CD4-positive, alpha-beta memory T cell (primary cell): ENCODE results near the gene ARL14EP. TPM values are rescaled to one million over a fixed set of nuclear protein-coding genes. Genes with fewer than 3 reads are reported as not detected.
A peak's percentile ranks its signal among the peaks of the same experiment; 100 is the strongest.

Source experiments
- CTCF ChIA-PET: fragments of 350-600 bp; sonication (Branson Sonifier 250); formaldehyde crosslinking; loops from one replicate; lab custom pipeline; 2021; ENCODE audit warnings: inconsistent platforms; ENCODE audit not compliant: partially characterized antibody; lab: Charles Lee
- POLR2A ChIA-PET: fragments of 350-600 bp; sonication (Branson Sonifier 250); formaldehyde crosslinking; loops from one replicate; lab custom pipeline; 2021; ENCODE audit not compliant: partially characterized antibody; lab: Charles Lee
- DNase-seq, 5 donors: peaks; one replicate each; pipeline versions ENCODE4 v3.0.0 to v3.0.0-alpha.2; 2020 to 2022; ENCODE audit warnings: mixed read lengths in 1 of 5
- H3K27ac ChIP-seq: one replicate; pipeline ENCODE4 v1.7.0; 2013; ENCODE audit warnings: low read depth, low read length
- H3K27me3 ChIP-seq: 2 replicates; pipeline ENCODE4 v1.7.0; 2013; ENCODE audit warnings: mild to moderate bottlenecking, low read length, moderate library complexity; ENCODE audit not compliant: insufficient read depth
- H3K36me3 ChIP-seq: 2 replicates; pipeline ENCODE4 v1.7.0; 2013; ENCODE audit warnings: mild to moderate bottlenecking, low read length, moderate library complexity; ENCODE audit not compliant: insufficient read depth
- H3K4me1 ChIP-seq: 2 replicates; pipeline ENCODE4 v1.7.0; 2013; ENCODE audit warnings: mild to moderate bottlenecking, low read length, moderate library complexity; ENCODE audit not compliant: insufficient read depth
- H3K4me3 ChIP-seq, 2 donors: one replicate each; pipeline ENCODE4 v1.7.0; 2013; ENCODE audit warnings: low read length in 2 of 2, mild to moderate bottlenecking in 1 of 2
- H3K9me3 ChIP-seq, 2 donors: one replicate each; pipeline ENCODE4 v1.7.0; 2013; ENCODE audit warnings: low read length in 2 of 2, control low read depth in 1 of 2; ENCODE audit not compliant: control insufficient read depth in 1 of 2
- H3K27ac Mint-ChIP-seq, 7 donors: one replicate each; pipeline ENCODE4 v1.8.0; 2020 to 2021; ENCODE audit warnings: mixed read lengths in 7 of 7, mild to moderate bottlenecking in 6 of 7, inconsistent platforms in 3 of 7, moderate library complexity in 3 of 7
- H3K27me3 Mint-ChIP-seq, 2 donors: one replicate each; pipeline ENCODE4 v1.8.0; 2020 to 2021; ENCODE audit warnings: mixed read lengths in 2 of 2
- H3K36me3 Mint-ChIP-seq, 2 donors: one replicate each; pipeline ENCODE4 v1.8.0; 2020 to 2021; ENCODE audit warnings: mixed read lengths in 2 of 2, inconsistent platforms in 1 of 2, mild to moderate bottlenecking in 1 of 2
- H3K4me1 Mint-ChIP-seq, 4 donors: one replicate each; pipeline ENCODE4 v1.8.0; 2020 to 2021; ENCODE audit warnings: mixed read lengths in 4 of 4, mild to moderate bottlenecking in 1 of 4
- H3K4me3 Mint-ChIP-seq, 8 donors: one replicate each; pipeline ENCODE4 v1.8.0; 2020 to 2021; ENCODE audit warnings: mixed read lengths in 8 of 8, mild to moderate bottlenecking in 7 of 8, moderate library complexity in 6 of 8, inconsistent platforms in 3 of 8
- H3K9me3 Mint-ChIP-seq, 8 donors: one replicate each; pipeline ENCODE4 v1.8.0; 2020 to 2021; ENCODE audit warnings: mixed read lengths in 8 of 8, mild to moderate bottlenecking in 5 of 8, inconsistent platforms in 3 of 8, moderate library complexity in 1 of 8
- intact Hi-C: fragments of 100-400 bp; cut with micrococcal nuclease; formaldehyde crosslinking; loops from one replicate; pipeline ENCODE4 v1.15.1; 2023
- polyA plus RNA-seq, 2 donors: library from polyadenylated mRNA; unstranded; fragments of 300-500 nt; fragmentation: Illumina TruSeq; gene quantifications; one replicate each; pipeline ENCODE4 v1.2.3, GENCODE V29; 2021
- total RNA-seq, 2 experiments: library from RNA; stranded (reverse); gene quantifications; one replicate each; pipeline ENCODE4 v1.2.3, GENCODE V29; 2021

ARL14EP gene
- total RNA-seq, result 10 to 100 TPM; 44.3 to 50.1 TPM
- polyA plus RNA-seq, result 10 to 100 TPM; 83.6 to 86.7 TPM

GRCh38 chr11:30322826-30323710, at the start of gene ARL14EP:
ARL14EP (plus strand) TSS chr11:30323104; CDS start chr11:30330949, 7,845 bp downstream.
- H3K36me3 ChIP-seq, result no peaks in the 10 kb centered on the region
- Mint-ChIP-seq H3K27me3 (peaks cover 2 to 6% of the 10 kb centered on the region in 2 donors), H3K36me3 (peaks cover 0 to 7% of the 10 kb centered on the region in 2 donors), H3K9me3 (no peaks in the 10 kb centered on the region), H3K27ac (peak within 1 kb of the TSS; percentile 99 to 100 (median 99)), H3K4me3 (peak within 1 kb of the TSS; percentile 99 to 100 (median 99)), H3K4me1 (peaks cover 33 to 58% (median 47%) of the 10 kb centered on the region in 4 donors)
- H3K9me3 ChIP-seq, result no peaks in the 10 kb centered on the region
- DNase-seq, result peak; percentile 86 to 90 (median 88)
- H3K27ac ChIP-seq, result peak within 1 kb of the TSS; percentile 94
- intact Hi-C loops, result loop anchor here (5.0 to 10.0 kb wide), 2 partner anchors 128 to 1044 kb away; partner anchors contain the start of genes DCDC1 and DNAJC24
- H3K4me3 ChIP-seq, result peak within 1 kb of the TSS; percentile 74 to 92
- no peaks in the 10 kb centered on the region for H3K27me3 ChIP-seq
- peaks cover 50% of the 10 kb centered on the region for H3K4me1 ChIP-seq
- POLR2A ChIA-PET, result interaction anchor here (1.1 to 2.6 kb wide), 4 partner anchors 11 to 1047 kb away, joined by 3 to 11 read pairs (median 4); partner anchors contain the start of genes DCDC1 and DNAJC24
- CTCF ChIA-PET, result interaction anchor here (0.9 to 1.6 kb wide), 2 partner anchors 8 to 11 kb away, joined by 3 to 10 read pairs; no protein-coding TSS in a partner anchor

- H3K9me3 ChIP-seq, result no peaks in the 10 kb centered on the region
- no peak overlapping the region for H3K4me3 ChIP-seq
- no peak overlapping the region for H3K27ac Mint-ChIP-seq
- no peaks in the 10 kb centered on the region for H3K36me3 Mint-ChIP-seq
- H3K27me3 Mint-ChIP-seq, result peaks cover 9 to 11% of the 10 kb centered on the region in 2 donors
- POLR2A ChIA-PET, result no interaction called here
- peaks cover 12 to 19% (median 12%) of the 10 kb centered on the region in 4 donors for H3K4me1 Mint-ChIP-seq
- no peak overlapping the region for H3K4me3 Mint-ChIP-seq
- H3K27me3 ChIP-seq, result no peaks in the 10 kb centered on the region
- CTCF ChIA-PET, result no interaction called here
- H3K9me3 Mint-ChIP-seq, result peaks cover 0 to 2% (median 0%) of the 10 kb centered on the region in 8 donors
- H3K4me1 ChIP-seq, result peaks cover 15% of the 10 kb centered on the region
- intact Hi-C loops, result no loop called here
- H3K36me3 ChIP-seq, result no peaks in the 10 kb centered on the region
- no peak overlapping the region for H3K27ac ChIP-seq
- DNase-seq, result no peak
Observed at GRCh38 chr11:30277176-30277575, 45.7 kb upstream of the ARL14EP start.

- no peaks in the 10 kb centered on the region for H3K36me3 Mint-ChIP-seq
- peaks cover 18 to 30% (median 21%) of the 10 kb centered on the region in 4 donors for H3K4me1 Mint-ChIP-seq
- Histone ChIP-seq H3K27ac (no peak overlapping the region), H3K36me3 (no peaks in the 10 kb centered on the region), H3K9me3 (no peaks in the 10 kb centered on the region), H3K4me3 (no peak overlapping the region), H3K4me1 (peaks cover 25% of the 10 kb centered on the region), H3K27me3 (no peaks in the 10 kb centered on the region)
- CTCF ChIA-PET, result no interaction called here
- H3K9me3 Mint-ChIP-seq, result peaks cover 0 to 2% (median 0%) of the 10 kb centered on the region in 8 donors
- H3K4me3 Mint-ChIP-seq, result no peak overlapping the region
- H3K27ac Mint-ChIP-seq, result no peak overlapping the region
- POLR2A ChIA-PET, result no interaction called here
- intact Hi-C loops, result no loop called here
- H3K27me3 Mint-ChIP-seq, result peaks cover 2% of the 10 kb centered on the region in 2 donors
- DNase-seq, result no peak
Observed at GRCh38 chr11:30279796-30280195, 43.1 kb upstream of the ARL14EP start.

GRCh38 chr11:30281476-30282288, 41.2 kb upstream of the ARL14EP start:
- H3K27me3 ChIP-seq, result no peaks in the 10 kb centered on the region
- H3K9me3 ChIP-seq, result no peaks in the 10 kb centered on the region
- Mint-ChIP-seq H3K27ac (peak overlapping the region in 5 of 7 donors; percentile 41 to 80 (median 67)), H3K9me3 (peaks cover 0 to 1% (median 0%) of the 10 kb centered on the region in 8 donors), H3K4me1 (peaks cover 18 to 30% (median 21%) of the 10 kb centered on the region in 4 donors), H3K36me3 (no peaks in the 10 kb centered on the region), H3K27me3 (no peaks in the 10 kb centered on the region), H3K4me3 (peak overlapping the region in 7 of 8 donors; percentile 53 to 79 (median 61))
- H3K4me1 ChIP-seq, result peaks cover 25% of the 10 kb centered on the region
- H3K4me3 ChIP-seq, result no peak overlapping the region
- H3K27ac ChIP-seq, result no peak overlapping the region
- intact Hi-C loops, result no loop called here
- peak in 1 of 5 donors; percentile 24 for DNase-seq
- no peaks in the 10 kb centered on the region for H3K36me3 ChIP-seq
- ChIA-PET POLR2A (interaction anchor here (0.9 kb wide), 1 partner anchor 41 kb away, joined by 3 read pairs; the partner anchor contains the start of gene ARL14EP), CTCF (no interaction called here)

GRCh38 chr11:30282289-30282631, 40.6 kb upstream of the ARL14EP start:
- CTCF ChIA-PET, result no interaction called here
- no peaks in the 10 kb centered on the region for H3K36me3 Mint-ChIP-seq
- POLR2A ChIA-PET, result interaction anchor here (0.9 kb wide), 1 partner anchor 41 kb away, joined by 3 read pairs; the partner anchor contains the start of gene ARL14EP

GRCh38 chr11:30284836-30285235, 38.1 kb upstream of the ARL14EP start:
- Mint-ChIP-seq H3K27ac (no peak overlapping the region), H3K9me3 (peaks cover 0 to 1% (median 0%) of the 10 kb centered on the region in 8 donors), H3K4me3 (no peak overlapping the region), H3K4me1 (peaks cover 18 to 30% (median 21%) of the 10 kb centered on the region in 4 donors), H3K27me3 (no peaks in the 10 kb centered on the region), H3K36me3 (no peaks in the 10 kb centered on the region)
- ChIA-PET CTCF (no interaction called here), POLR2A (no interaction called here)
- H3K4me1 ChIP-seq, result peaks cover 25% of the 10 kb centered on the region
- no peaks in the 10 kb centered on the region for H3K9me3 ChIP-seq
- no peaks in the 10 kb centered on the region for H3K27me3 ChIP-seq
- H3K36me3 ChIP-seq, result no peaks in the 10 kb centered on the region
- no peak for DNase-seq
- no peak overlapping the region for H3K27ac ChIP-seq
- intact Hi-C loops, result no loop called here
- no peak overlapping the region for H3K4me3 ChIP-seq

More at GRCh38 chr11:30282289-30282631, 40.6 kb upstream of the ARL14EP start:
- H3K27me3 Mint-ChIP-seq, result no peaks in the 10 kb centered on the region
- H3K4me1 ChIP-seq, result peaks cover 25% of the 10 kb centered on the region
- H3K27me3 ChIP-seq, result no peaks in the 10 kb centered on the region
- peak overlapping the region in 7 of 8 donors; percentile 53 to 79 (median 61) for H3K4me3 Mint-ChIP-seq
- H3K4me3 ChIP-seq, result no peak overlapping the region
- H3K9me3 ChIP-seq, result no peaks in the 10 kb centered on the region
- no peaks in the 10 kb centered on the region for H3K36me3 ChIP-seq
- peak overlapping the region in 5 of 7 donors; percentile 26 to 80 (median 66) for H3K27ac Mint-ChIP-seq
- intact Hi-C loops, result no loop called here
- DNase-seq, result peak in 4 of 5 donors; percentile 6 to 36 (median 20)
- peaks cover 18 to 30% (median 21%) of the 10 kb centered on the region in 4 donors for H3K4me1 Mint-ChIP-seq
- H3K9me3 Mint-ChIP-seq, result peaks cover 0 to 1% (median 0%) of the 10 kb centered on the region in 8 donors
- no peak overlapping the region for H3K27ac ChIP-seq
